Activated CD4-positive, alpha-beta T cell treated with anti-CD3 and anti-CD28 coated beads, Interleukin-2, amount 50 U/mL, for 1 hour (primary cell): ENCODE data around the gene MRFAP1.

Experiments
- DNase-seq: peaks from one replicate; pipeline ENCODE4 v3.0.0-alpha.2; 2020

MRFAP1 gene

GRCh38 chr4:6640292-6641163 is at the start of gene MRFAP1:
Gene MRFAP1 (plus strand): TSS chr4:6640685. CDS start chr4:6640863, 178 bp downstream.
- DNase-seq, result peak; percentile 93

- DNase-seq, result no peak
Observed at GRCh38 chr4:6591313-6591712, 49.2 kb upstream of the MRFAP1 start.

- no peak for DNase-seq
Observed at GRCh38 chr4:6591781-6592180, 48.7 kb upstream of the MRFAP1 start.

- no peak for DNase-seq
Observed at GRCh38 chr4:6592804-6593563, 47.5 kb upstream of the MRFAP1 start.

- no peak for DNase-seq
Observed at GRCh38 chr4:6594341-6594740, 46.1 kb upstream of the MRFAP1 start.

GRCh38 chr4:6594826-6595355 is 45.6 kb upstream of the MRFAP1 start:
- no peak for DNase-seq

GRCh38 chr4:6595897-6596537 is 44.5 kb upstream of the MRFAP1 start:
- DNase-seq, result no peak

- DNase-seq, result no peak
Observed at GRCh38 chr4:6596948-6597347, 43.5 kb upstream of the MRFAP1 start.

- no peak for DNase-seq
Observed at GRCh38 chr4:6598127-6598526, 42.4 kb upstream of the MRFAP1 start.

GRCh38 chr4:6598641-6599040 is 41.8 kb upstream of the MRFAP1 start:
- no peak for DNase-seq

GRCh38 chr4:6601661-6602250 is 38.7 kb upstream of the MRFAP1 start:
- no peak for DNase-seq

GRCh38 chr4:6602289-6602688 is 38.2 kb upstream of the MRFAP1 start:
- DNase-seq, result no peak

- DNase-seq, result no peak
Observed at GRCh38 chr4:6603128-6603527, 37.4 kb upstream of the MRFAP1 start.

GRCh38 chr4:6605114-6605513 is 35.4 kb upstream of the MRFAP1 start:
- DNase-seq, result no peak

- DNase-seq, result no peak
Observed at GRCh38 chr4:6605605-6606004, 34.9 kb upstream of the MRFAP1 start.

GRCh38 chr4:6606465-6607235 is 33.8 kb upstream of the MRFAP1 start:
- DNase-seq, result no peak

- DNase-seq, result no peak
Observed at GRCh38 chr4:6607368-6608055, 33.0 kb upstream of the MRFAP1 start.

GRCh38 chr4:6608758-6609414 is 31.6 kb upstream of the MRFAP1 start:
- no peak for DNase-seq

- DNase-seq, result no peak
Observed at GRCh38 chr4:6609415-6610079, 30.9 kb upstream of the MRFAP1 start.

GRCh38 chr4:6610856-6611430 is 29.5 kb upstream of the MRFAP1 start:
- no peak for DNase-seq
